Loucy (cell line): ENCODE measurements around the gene ACTR3C.

ENCODE experiments used
- H2AFZ ChIP-seq: fragments of 200-600 bp; sonication (generic); 2 replicates; pipeline ENCODE4 v1.6.0; 2016; ENCODE audit warnings: antibody characterized with exemption, mild to moderate bottlenecking, low read length, moderate library complexity
- H3F3A ChIP-seq: fragments of 200-600 bp; 2 replicates; pipeline ENCODE4 v1.6.0; 2016; ENCODE audit warnings: antibody characterized with exemption, low read depth, mild to moderate bottlenecking
- H3K27me3 ChIP-seq: fragments of 200-600 bp; sonication (generic); 2 replicates; pipeline ENCODE4 v1.6.1; 2014; ENCODE audit warnings: low read length, mild to moderate bottlenecking; ENCODE audit not compliant: insufficient read depth, poor library complexity, severe bottlenecking
- H3K36me3 ChIP-seq: fragments of 200-600 bp; sonication (generic); 2 replicates; pipeline ENCODE4 v1.6.1; 2016; ENCODE audit warnings: low read length; ENCODE audit not compliant: insufficient read depth
- H3K4me1 ChIP-seq: fragments of 200-600 bp; sonication (generic); 2 replicates; pipeline ENCODE4 v1.5.1; 2014; ENCODE audit warnings: low read length, mild to moderate bottlenecking; ENCODE audit not compliant: insufficient read depth, poor library complexity, severe bottlenecking
- H3K4me2 ChIP-seq: fragments of 200-600 bp; sonication (generic); 2 replicates; pipeline ENCODE4 v1.6.0; 2014; ENCODE audit warnings: antibody characterized with exemption, low read length, low read depth, mild to moderate bottlenecking; ENCODE audit not compliant: poor library complexity, severe bottlenecking
- H3K4me3 ChIP-seq: fragments of 200-600 bp; sonication (generic); 2 replicates; pipeline ENCODE4 v1.5.1; 2014; ENCODE audit warnings: low read length, mild to moderate bottlenecking, mixed read lengths; ENCODE audit not compliant: poor library complexity, severe bottlenecking
- H3K79me2 ChIP-seq: fragments of 200-600 bp; sonication (generic); 2 replicates; pipeline ENCODE4 v1.6.1; 2014; ENCODE audit warnings: low read length; ENCODE audit not compliant: insufficient read depth
- H3K9ac ChIP-seq: fragments of 200-600 bp; sonication (generic); 2 replicates; pipeline ENCODE4 v1.6.0; 2014; ENCODE audit warnings: mild to moderate bottlenecking, low read depth, low read length, moderate library complexity; ENCODE audit not compliant: poor library complexity, severe bottlenecking
- H3K9me2 ChIP-seq: fragments of 200-600 bp; sonication (generic); replicated peaks from 2 replicates; pipeline ENCODE4 v1.6.1; 2016; ENCODE audit warnings: low read depth, low read length, mixed read lengths
- H3K9me3 ChIP-seq: fragments of 200-600 bp; sonication (generic); 2 replicates; pipeline ENCODE4 v1.6.1; 2014; ENCODE audit warnings: mild to moderate bottlenecking, antibody characterized with exemption, low read length, low read depth; ENCODE audit not compliant: insufficient read depth
- H4K20me1 ChIP-seq: fragments of 200-600 bp; sonication (generic); 2 replicates; pipeline ENCODE4 v1.6.0; 2014; ENCODE audit warnings: antibody characterized with exemption, low read length, mild to moderate bottlenecking; ENCODE audit not compliant: insufficient read depth, poor library complexity, severe bottlenecking
- CTCF ChIP-seq: fragments of 200-600 bp; sonication (generic); conservative IDR thresholded peaks from 2 replicates; pipeline ENCODE4 v1.5.1; 2014; ENCODE audit warnings: mild to moderate bottlenecking, antibody characterized with exemption, low read length
- EZH2phosphoT487 ChIP-seq: fragments of 200-600 bp; IDR thresholded peaks from 2 replicates; pipeline ENCODE4 v1.6.1; 2018; ENCODE audit warnings: antibody characterized with exemption, mild to moderate bottlenecking, moderate library complexity, borderline replicate concordance

The ACTR3C gene

GRCh38 chr7:150330211-150330885, 7.0 kb upstream of the ACTR3C start:
- TF ChIP-seq CTCF, result no peak
- no peak for TF ChIP-seq EZH2phosphoT487
- Histone ChIP-seq H3K27me3 (no peaks in the 10 kb centered on the region), H3K4me2 (no peak overlapping the region), H3K4me1 (peaks cover 28% of the 10 kb centered on the region), H3K9me3 (no peaks in the 10 kb centered on the region), H3K36me3 (peaks cover 57% of the 10 kb centered on the region), H3K4me3 (no peak overlapping the region), H3K9me2 (no peaks in the 10 kb centered on the region), H3K79me2 (peaks cover 48% of the 10 kb centered on the region), H2AFZ (no peak overlapping the region), H4K20me1 (peaks cover 18% of the 10 kb centered on the region), H3K9ac (no peak overlapping the region), H3F3A (no peaks in the 10 kb centered on the region)

GRCh38 chr7:150329331-150330120, 6.2 kb upstream of the ACTR3C start:
- Histone ChIP-seq H3K27me3 (no peaks in the 10 kb centered on the region), H2AFZ (no peak overlapping the region), H3K4me3 (no peak overlapping the region), H3K9me2 (no peaks in the 10 kb centered on the region), H3K9me3 (no peaks in the 10 kb centered on the region), H3K79me2 (peaks cover 56% of the 10 kb centered on the region), H3K9ac (no peak overlapping the region), H3K4me1 (peaks cover 36% of the 10 kb centered on the region), H3K36me3 (peaks cover 57% of the 10 kb centered on the region), H4K20me1 (peaks cover 22% of the 10 kb centered on the region), H3K4me2 (no peak overlapping the region), H3F3A (no peaks in the 10 kb centered on the region)
- no peak for TF ChIP-seq CTCF

GRCh38 chr7:150327308-150327707, 4.0 kb upstream of the ACTR3C start:
- peaks cover 47% of the 10 kb centered on the region for H3K4me1 ChIP-seq
- H3K36me3 ChIP-seq, result peaks cover 57% of the 10 kb centered on the region
- peaks cover 24% of the 10 kb centered on the region for H4K20me1 ChIP-seq
- peak overlapping the region; percentile 98 for H3K4me2 ChIP-seq
- no peak overlapping the region for H2AFZ ChIP-seq
- peak overlapping the region; percentile 26 for H3K9ac ChIP-seq
- H3K27me3 ChIP-seq, result peaks cover 9% of the 10 kb centered on the region
- no peak overlapping the region for H3K4me3 ChIP-seq
- no peaks in the 10 kb centered on the region for H3F3A ChIP-seq
- H3K9me3 ChIP-seq, result no peaks in the 10 kb centered on the region
- TF ChIP-seq EZH2phosphoT487, result no peak
- no peak for TF ChIP-seq CTCF
- H3K79me2 ChIP-seq, result peaks cover 78% of the 10 kb centered on the region
- no peaks in the 10 kb centered on the region for H3K9me2 ChIP-seq
